Measurements from ENCODE around the gene CPEB1. TPM values are rescaled to one million over a fixed set of nuclear protein-coding genes. Genes with fewer than 3 reads are reported as not detected.
A peak's percentile ranks its signal among the peaks of the same experiment; 100 is the strongest.

Gene CPEB1
- total RNA-seq (2014; rRNA removed; shearing (Covaris generic)): 5.2 and 5.3 TPM in 2 replicates

GRCh38 chr15:82647045-82647834, at the start of gene CPEB1:
TSS of gene CPEB1 (minus strand) at chr15:82647363. CDS start at chr15:82628459, 18,904 bp downstream.
- DNase-seq (ENCODE audit: low read depth): peak; percentile 69

- no peak for DNase-seq (ENCODE audit: low read depth)
Measured at GRCh38 chr15:82692171-82692570, 45.0 kb upstream of the CPEB1 start.

GRCh38 chr15:82689147-82689546, 42.0 kb upstream of the CPEB1 start:
- DNase-seq (ENCODE audit: low read depth): no peak

GRCh38 chr15:82688691-82689090, 41.5 kb upstream of the CPEB1 start:
- DNase-seq (ENCODE audit: low read depth): no peak

- no peak for DNase-seq (ENCODE audit: low read depth)
Measured at GRCh38 chr15:82681371-82681770, 34.2 kb upstream of the CPEB1 start.

GRCh38 chr15:82680200-82681102, 33.3 kb upstream of the CPEB1 start:
- no peak for DNase-seq (ENCODE audit: low read depth)

GRCh38 chr15:82679626-82680199, 32.5 kb upstream of the CPEB1 start:
- DNase-seq (ENCODE audit: low read depth): no peak

GRCh38 chr15:82677720-82678323, 30.7 kb upstream of the CPEB1 start:
- no peak for DNase-seq (ENCODE audit: low read depth)

- DNase-seq (ENCODE audit: low read depth): no peak
Measured at GRCh38 chr15:82674873-82675272, 27.7 kb upstream of the CPEB1 start.

- DNase-seq (ENCODE audit: low read depth): no peak
Measured at GRCh38 chr15:82670699-82671098, 23.5 kb upstream of the CPEB1 start.

GRCh38 chr15:82666606-82667005, 19.4 kb upstream of the CPEB1 start:
- DNase-seq (ENCODE audit: low read depth): no peak

- DNase-seq (ENCODE audit: low read depth): no peak
Measured at GRCh38 chr15:82664021-82664420, 16.9 kb upstream of the CPEB1 start.

- peak; percentile 56 for DNase-seq (ENCODE audit: low read depth)
Measured at GRCh38 chr15:82663186-82663600, 16.0 kb upstream of the CPEB1 start.

GRCh38 chr15:82662641-82663040, 15.5 kb upstream of the CPEB1 start:
- no peak for DNase-seq (ENCODE audit: low read depth)

- no peak for DNase-seq (ENCODE audit: low read depth)
Measured at GRCh38 chr15:82660378-82660777, 13.2 kb upstream of the CPEB1 start.

- DNase-seq (ENCODE audit: low read depth): no peak
Measured at GRCh38 chr15:82656641-82657266, 9.6 kb upstream of the CPEB1 start.

GRCh38 chr15:82655606-82656005, 8.4 kb upstream of the CPEB1 start:
- no peak for DNase-seq (ENCODE audit: low read depth)

GRCh38 chr15:82653483-82654168, 6.5 kb upstream of the CPEB1 start:
- no peak for DNase-seq (ENCODE audit: low read depth)

GRCh38 chr15:82651708-82652107, 4.5 kb upstream of the CPEB1 start:
- DNase-seq (ENCODE audit: low read depth): no peak

GRCh38 chr15:82650046-82650670, 3.0 kb upstream of the CPEB1 start:
- DNase-seq (ENCODE audit: low read depth): no peak
